Measurements from ENCODE around the gene NAV2. TPM values are rescaled to one million over a fixed set of nuclear protein-coding genes. Genes with fewer than 3 reads are reported as not detected.

The NAV2 gene
- total RNA-seq, 1 donor from 2014 or later, result 0.39 TPM

GRCh38 chr11:19714387-19715363 lies 2.0 kb downstream of the NAV2 start:
- intact Hi-C loops (cut with micrococcal nuclease), result loop anchor here (5.0 kb wide), 1 partner anchor 472 kb away; the partner anchor contains the start of gene E2F8

GRCh38 chr11:19715373-19715772 lies 2.7 kb downstream of the NAV2 start:
- H3K4me1 Mint-ChIP-seq (ENCODE audit: low read depth), result peaks cover 20% of the 10 kb centered on the region
- intact Hi-C loops (cut with micrococcal nuclease), result no loop called here
- no peak overlapping the region for H3K4me3 Mint-ChIP-seq (ENCODE audit: low read depth)
- H3K9me3 Mint-ChIP-seq, result no peaks in the 10 kb centered on the region
- H3K27me3 Mint-ChIP-seq (ENCODE audit: low read depth), result peaks cover 57% of the 10 kb centered on the region
- no peak for DNase-seq (ENCODE audit: low spot score)
- no peaks in the 10 kb centered on the region for H3K36me3 Mint-ChIP-seq (ENCODE audit: low read depth)
- H3K27ac Mint-ChIP-seq, result no peak overlapping the region

More at GRCh38 chr11:19714387-19715363, 2.0 kb downstream of the NAV2 start:
- Mint-ChIP-seq H3K27me3 (ENCODE audit: low read depth) (peaks cover 57% of the 10 kb centered on the region), H3K27ac (no peak overlapping the region), H3K36me3 (ENCODE audit: low read depth) (no peaks in the 10 kb centered on the region), H3K4me3 (ENCODE audit: low read depth) (no peak overlapping the region), H3K4me1 (ENCODE audit: low read depth) (peaks cover 20% of the 10 kb centered on the region), H3K9me3 (no peaks in the 10 kb centered on the region)
- DNase-seq (ENCODE audit: low spot score), result no peak

GRCh38 chr11:19718051-19718450 lies 5.4 kb downstream of the NAV2 start:
- DNase-seq (ENCODE audit: low spot score), result no peak
- Mint-ChIP-seq H3K27me3 (ENCODE audit: low read depth) (peaks cover 46% of the 10 kb centered on the region), H3K36me3 (ENCODE audit: low read depth) (no peaks in the 10 kb centered on the region), H3K4me3 (ENCODE audit: low read depth) (no peak overlapping the region), H3K9me3 (no peaks in the 10 kb centered on the region), H3K27ac (no peak overlapping the region), H3K4me1 (ENCODE audit: low read depth) (peaks cover 15% of the 10 kb centered on the region)
- intact Hi-C loops (cut with micrococcal nuclease), result no loop called here

GRCh38 chr11:19718951-19719350 lies 6.3 kb downstream of the NAV2 start:
- peaks cover 40% of the 10 kb centered on the region for H3K27me3 Mint-ChIP-seq (ENCODE audit: low read depth)
- H3K9me3 Mint-ChIP-seq, result no peaks in the 10 kb centered on the region
- H3K27ac Mint-ChIP-seq, result no peak overlapping the region
- no peak for DNase-seq (ENCODE audit: low spot score)
- H3K36me3 Mint-ChIP-seq (ENCODE audit: low read depth), result no peaks in the 10 kb centered on the region
- intact Hi-C loops (cut with micrococcal nuclease), result no loop called here
- H3K4me3 Mint-ChIP-seq (ENCODE audit: low read depth), result no peak overlapping the region
- H3K4me1 Mint-ChIP-seq (ENCODE audit: low read depth), result peaks cover 17% of the 10 kb centered on the region

- H3K4me3 Mint-ChIP-seq (ENCODE audit: low read depth), result no peak overlapping the region
- H3K27ac Mint-ChIP-seq, result no peak overlapping the region
These were observed 7.3 kb downstream of the NAV2 start for GRCh38 chr11:19719960-19720359.

GRCh38 chr11:19721176-19721575 lies 8.5 kb downstream of the NAV2 start:
- DNase-seq (ENCODE audit: low spot score), result no peak
- H3K4me3 Mint-ChIP-seq (ENCODE audit: low read depth), result no peak overlapping the region
- no peak overlapping the region for H3K27ac Mint-ChIP-seq
- H3K4me1 Mint-ChIP-seq (ENCODE audit: low read depth), result peaks cover 17% of the 10 kb centered on the region
- no peaks in the 10 kb centered on the region for H3K9me3 Mint-ChIP-seq
- intact Hi-C loops (cut with micrococcal nuclease), result no loop called here
- H3K36me3 Mint-ChIP-seq (ENCODE audit: low read depth), result no peaks in the 10 kb centered on the region
- peaks cover 18% of the 10 kb centered on the region for H3K27me3 Mint-ChIP-seq (ENCODE audit: low read depth)

More at GRCh38 chr11:19719960-19720359, 7.3 kb downstream of the NAV2 start:
- intact Hi-C loops (cut with micrococcal nuclease), result no loop called here
- Mint-ChIP-seq H3K9me3 (no peaks in the 10 kb centered on the region), H3K4me1 (ENCODE audit: low read depth) (peaks cover 17% of the 10 kb centered on the region), H3K36me3 (ENCODE audit: low read depth) (no peaks in the 10 kb centered on the region), H3K27me3 (ENCODE audit: low read depth) (peaks cover 30% of the 10 kb centered on the region)
- DNase-seq (ENCODE audit: low spot score), result no peak

- no peaks in the 10 kb centered on the region for H3K36me3 Mint-ChIP-seq (ENCODE audit: low read depth)
- no peaks in the 10 kb centered on the region for H3K9me3 Mint-ChIP-seq
- intact Hi-C loops (cut with micrococcal nuclease), result loop anchor here (1.0 kb wide), 1 partner anchor 10 kb away; the partner anchor contains the start of gene NAV2
- peaks cover 9% of the 10 kb centered on the region for H3K27me3 Mint-ChIP-seq (ENCODE audit: low read depth)
- DNase-seq (ENCODE audit: low spot score), result no peak
- no peak overlapping the region for H3K4me3 Mint-ChIP-seq (ENCODE audit: low read depth)
- peaks cover 17% of the 10 kb centered on the region for H3K4me1 Mint-ChIP-seq (ENCODE audit: low read depth)
- no peak overlapping the region for H3K27ac Mint-ChIP-seq
These were observed 10.1 kb downstream of the NAV2 start for GRCh38 chr11:19722702-19723101.

GRCh38 chr11:19723572-19724342 lies 11.1 kb downstream of the NAV2 start:
- H3K36me3 Mint-ChIP-seq (ENCODE audit: low read depth), result no peaks in the 10 kb centered on the region
- H3K27me3 Mint-ChIP-seq (ENCODE audit: low read depth), result peaks cover 4% of the 10 kb centered on the region
- peaks cover 17% of the 10 kb centered on the region for H3K4me1 Mint-ChIP-seq (ENCODE audit: low read depth)
- H3K4me3 Mint-ChIP-seq (ENCODE audit: low read depth), result no peak overlapping the region
- H3K27ac Mint-ChIP-seq, result peak overlapping the region; percentile 79
- no peaks in the 10 kb centered on the region for H3K9me3 Mint-ChIP-seq
- peak; percentile 22 for DNase-seq (ENCODE audit: low spot score)
- intact Hi-C loops (cut with micrococcal nuclease), result loop anchor here (1.0 kb wide), 1 partner anchor 11 kb away; the partner anchor contains the start of gene NAV2

GRCh38 chr11:19724765-19725164 lies 12.1 kb downstream of the NAV2 start:
- peaks cover 6% of the 10 kb centered on the region for H3K27me3 Mint-ChIP-seq (ENCODE audit: low read depth)
- intact Hi-C loops (cut with micrococcal nuclease), result no loop called here
- H3K36me3 Mint-ChIP-seq (ENCODE audit: low read depth), result no peaks in the 10 kb centered on the region
- H3K4me1 Mint-ChIP-seq (ENCODE audit: low read depth), result peaks cover 17% of the 10 kb centered on the region
- no peaks in the 10 kb centered on the region for H3K9me3 Mint-ChIP-seq
- DNase-seq (ENCODE audit: low spot score), result no peak
- H3K27ac Mint-ChIP-seq, result no peak overlapping the region
- H3K4me3 Mint-ChIP-seq (ENCODE audit: low read depth), result no peak overlapping the region

- H3K9me3 Mint-ChIP-seq, result no peaks in the 10 kb centered on the region
- H3K36me3 Mint-ChIP-seq (ENCODE audit: low read depth), result no peaks in the 10 kb centered on the region
- H3K27me3 Mint-ChIP-seq (ENCODE audit: low read depth), result peaks cover 6% of the 10 kb centered on the region
- intact Hi-C loops (cut with micrococcal nuclease), result no loop called here
- peaks cover 17% of the 10 kb centered on the region for H3K4me1 Mint-ChIP-seq (ENCODE audit: low read depth)
- H3K27ac Mint-ChIP-seq, result no peak overlapping the region
- no peak overlapping the region for H3K4me3 Mint-ChIP-seq (ENCODE audit: low read depth)
- no peak for DNase-seq (ENCODE audit: low spot score)
These were observed 12.9 kb downstream of the NAV2 start for GRCh38 chr11:19725379-19726079.

GRCh38 chr11:19727246-19727645 lies 14.6 kb downstream of the NAV2 start:
- no peaks in the 10 kb centered on the region for H3K36me3 Mint-ChIP-seq (ENCODE audit: low read depth)
- peaks cover 6% of the 10 kb centered on the region for H3K27me3 Mint-ChIP-seq (ENCODE audit: low read depth)
- H3K4me3 Mint-ChIP-seq (ENCODE audit: low read depth), result no peak overlapping the region
- no peak overlapping the region for H3K27ac Mint-ChIP-seq
- DNase-seq (ENCODE audit: low spot score), result no peak
- H3K4me1 Mint-ChIP-seq (ENCODE audit: low read depth), result peaks cover 17% of the 10 kb centered on the region
- intact Hi-C loops (cut with micrococcal nuclease), result no loop called here
- no peaks in the 10 kb centered on the region for H3K9me3 Mint-ChIP-seq

- no peaks in the 10 kb centered on the region for H3K36me3 Mint-ChIP-seq (ENCODE audit: low read depth)
These were observed 15.8 kb downstream of the NAV2 start for GRCh38 chr11:19728436-19728835.

More at GRCh38 chr11:19728436-19728835, 15.8 kb downstream of the NAV2 start:
- H3K27me3 Mint-ChIP-seq (ENCODE audit: low read depth), result peaks cover 8% of the 10 kb centered on the region
- no peak overlapping the region for H3K27ac Mint-ChIP-seq
- intact Hi-C loops (cut with micrococcal nuclease), result no loop called here
- no peak overlapping the region for H3K4me3 Mint-ChIP-seq (ENCODE audit: low read depth)
- no peak for DNase-seq (ENCODE audit: low spot score)
- peaks cover 9% of the 10 kb centered on the region for H3K4me1 Mint-ChIP-seq (ENCODE audit: low read depth)
- H3K9me3 Mint-ChIP-seq, result no peaks in the 10 kb centered on the region
